ENCODE measurements around the gene GATAD2A. TPM values are rescaled to one million over a fixed set of nuclear protein-coding genes. Genes with fewer than 3 reads are reported as not detected.

The GATAD2A gene
- total and polyA plus RNA-seq, 2 of the 13 experiments (the other 11 are each of a cell fraction or from before 2014, with no cell fraction given), result 16.8 to 28.6 TPM

DNA sequence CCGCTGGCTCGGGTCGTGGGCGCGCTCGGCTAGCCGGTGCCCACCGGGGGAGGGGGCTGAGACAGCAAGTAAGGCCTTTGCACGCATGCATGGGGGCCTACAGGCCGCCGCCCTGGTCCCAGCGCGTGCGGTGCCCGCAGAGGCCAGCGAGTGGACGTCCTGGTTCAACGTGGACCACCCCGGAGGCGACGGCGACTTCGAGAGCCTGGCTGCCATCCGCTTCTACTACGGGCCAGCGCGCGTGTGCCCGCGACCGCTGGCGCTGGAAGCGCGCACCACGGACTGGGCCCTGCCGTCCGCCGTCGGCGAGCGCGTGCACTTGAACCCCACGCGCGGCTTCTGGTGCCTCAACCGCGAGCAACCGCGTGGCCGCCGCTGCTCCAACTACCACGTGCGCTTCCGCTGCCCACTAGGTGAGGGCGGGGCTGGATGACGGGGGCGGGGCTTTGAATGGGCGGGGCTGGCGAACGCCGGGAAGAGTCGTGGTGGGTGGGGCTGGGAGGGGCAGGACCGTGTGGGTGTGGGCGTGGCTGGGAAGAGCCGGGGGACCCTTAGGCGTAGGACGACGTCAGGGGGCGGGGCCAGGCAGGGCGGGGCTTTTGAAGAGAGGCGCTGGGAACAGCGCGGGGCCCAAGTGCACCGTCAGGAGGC is 134.7 kb downstream of the GATAD2A start:
- Histone ChIP-seq H3K79me2 (ENCODE audit: insufficient read depth, low read length) (no peaks in the 10 kb centered on the region), H3K27me3 (ENCODE audit: control insufficient read depth in 1 of 2, insufficient read depth in 2 of 2, low read length in 2 of 2) (peaks cover 0 to 10% of the 10 kb centered on the region in 2 experiments; a peak in 1 of 5 replicates), H3K9ac (ENCODE audit: insufficient read depth, low read depth, low read length) (no peak overlapping the region), H3K9me3 (ENCODE audit: low read length) (no peaks in the 10 kb centered on the region), H2AFZ (ENCODE audit: low read length) (no peak overlapping the region), H3K4me3 (replicated peaks in 1 of 3; ENCODE audit: insufficient read depth in 1 of 3, low read depth in 2 of 3, low read length in 3 of 3) (no peak overlapping the region), H3K4me2 (ENCODE audit: low read depth, low read length) (no peak overlapping the region), H3K27ac (ENCODE audit: extremely low read length, insufficient read depth, low read length) (no peak overlapping the region), H3K36me3 (replicated peaks in 1 of 2; ENCODE audit: control insufficient read depth in 1 of 2, insufficient read depth in 2 of 2, low read length in 2 of 2) (no peaks in the 10 kb centered on the region), H4K20me1 (ENCODE audit: insufficient read depth, low read length) (no peaks in the 10 kb centered on the region), H3K4me1 (ENCODE audit: insufficient read depth, low read length) (0 out of 2 replicates have a peak, but pooled peaks cover 5% of the 10 kb centered on the region)
- BruUV-seq (replicated peaks), result no TSS peak
- in situ Hi-C loops (cut with HindIII; ENCODE audit: extremely low pct_ligation_motif_present, low pct_unique_long_range_greater_than_20kb) (loop anchor here (25.0 kb wide), 1 partner anchor 422 kb away; no protein-coding TSS in a partner anchor), intact Hi-C loops (cut with micrococcal nuclease; ENCODE audit: unreplicated experiment) (no loop called here)
- ChIA-PET CTCF (ENCODE audit: low intra/inter-chr PET ratio, low total read pairs) (no interaction called here), POLR2A (no interaction called here)
- TF ChIP-seq FOXO1 (CRISPR knock-in tag; IDR thresholded peaks at IDR 0.05) (no peak), MED8 (CRISPR knock-in tag; IDR thresholded peaks at IDR 0.05; ENCODE audit: insufficient replicate concordance) (no peak), FOXP1 (IDR thresholded peaks at IDR 0.05) (no peak), FOXP1 (CRISPR knock-in tag; IDR thresholded peaks at IDR 0.05) (no peak), SALL1 (CRISPR knock-in tag; IDR thresholded peaks at IDR 0.05) (no peak)
- TF ChIP-seq, protein P1, sequence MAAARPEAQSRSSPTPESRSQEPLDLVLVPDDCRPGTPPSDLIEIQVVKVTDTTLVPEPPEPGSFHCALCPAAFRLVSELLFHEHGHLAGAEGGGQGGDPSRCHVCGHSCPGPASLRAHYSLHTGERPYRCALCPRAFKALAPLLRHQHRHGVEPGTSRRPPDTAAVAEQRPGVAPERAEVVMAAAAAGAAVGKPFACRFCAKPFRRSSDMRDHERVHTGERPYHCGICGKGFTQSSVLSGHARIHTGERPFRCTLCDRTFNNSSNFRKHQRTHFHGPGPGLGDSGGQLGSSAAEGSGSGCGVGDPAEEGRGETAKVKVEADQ (CRISPR knock-in tag; IDR thresholded peaks at IDR 0.05; ENCODE audit: borderline replicate concordance), result no peak
- TF ChIP-seq, protein P2, sequence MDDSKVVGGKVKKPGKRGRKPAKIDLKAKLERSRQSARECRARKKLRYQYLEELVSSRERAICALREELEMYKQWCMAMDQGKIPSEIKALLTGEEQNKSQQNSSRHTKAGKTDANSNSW (CRISPR knock-in tag; IDR thresholded peaks at IDR 0.05; ENCODE audit: borderline replicate concordance), result no peak
- no peak for FAIRE-seq
- DNase-seq (ENCODE audit: low spot score), result no peak
- WGBS (ENCODE audit: low lambda C conversion rate), result 70% methylated on average over 66 of the region's 74 CpGs
- no peak for ATAC-seq
